RWPE2 (cell line): ENCODE results near the gene OPRL1.

Source experiments
- ATAC-seq: fragments of 200-7000 bp; cut with Tn5 transposase; 3 replicates; pipeline ENCODE4 v1.9.1; 2021; ENCODE audit warnings: low read depth
- DNase-seq: peaks from one replicate; pipeline ENCODE4 v3.0.0-alpha.2; 2020; ENCODE audit warnings: low spot score
- H3K27ac ChIP-seq: fragments of 450-650 bp; 2 replicates; pipeline ENCODE4 v1.5.1; 2017; ENCODE audit warnings: mild to moderate bottlenecking; ENCODE audit not compliant: poor library complexity, severe bottlenecking
- H3K27me3 ChIP-seq: fragments of 250-450 bp; sonication (Bioruptor Pico); 2 replicates; pipeline ENCODE4 v1.5.1; 2021; ENCODE audit warnings: mild to moderate bottlenecking, moderate library complexity; ENCODE audit not compliant: insufficient read depth, poor library complexity, severe bottlenecking
- H3K36me3 ChIP-seq: fragments of 250-450 bp; sonication (Bioruptor Pico); 2 replicates; pipeline ENCODE4 v1.5.1; 2020; ENCODE audit warnings: low read depth, mild to moderate bottlenecking, moderate library complexity
- H3K4me1 ChIP-seq: fragments of 250-450 bp; sonication (Bioruptor Pico); 2 replicates; pipeline ENCODE4 v1.5.1; 2021; ENCODE audit warnings: mild to moderate bottlenecking, moderate library complexity; ENCODE audit not compliant: insufficient read depth, poor library complexity, severe bottlenecking
- H3K4me3 ChIP-seq: fragments of 250-450 bp; sonication (Bioruptor Pico); 2 replicates; pipeline ENCODE4 v1.5.1; 2021; ENCODE audit warnings: mild to moderate bottlenecking, moderate library complexity; ENCODE audit not compliant: severe bottlenecking
- H3K9me3 ChIP-seq: fragments of 250-450 bp; sonication (Bioruptor Pico); 2 replicates; pipeline ENCODE4 v1.5.1; 2021; ENCODE audit warnings: mild to moderate bottlenecking, moderate library complexity; ENCODE audit not compliant: severe bottlenecking
- TF ChIP-seq, protein P1 (sequence below): fragments of 450-650 bp; IDR thresholded peaks from one replicate; pipeline ENCODE4 v1.5.1; 2017; ENCODE audit warnings: mild to moderate bottlenecking, moderate library complexity; ENCODE audit not compliant: poor library complexity, severe bottlenecking

The OPRL1 gene

DNA sequence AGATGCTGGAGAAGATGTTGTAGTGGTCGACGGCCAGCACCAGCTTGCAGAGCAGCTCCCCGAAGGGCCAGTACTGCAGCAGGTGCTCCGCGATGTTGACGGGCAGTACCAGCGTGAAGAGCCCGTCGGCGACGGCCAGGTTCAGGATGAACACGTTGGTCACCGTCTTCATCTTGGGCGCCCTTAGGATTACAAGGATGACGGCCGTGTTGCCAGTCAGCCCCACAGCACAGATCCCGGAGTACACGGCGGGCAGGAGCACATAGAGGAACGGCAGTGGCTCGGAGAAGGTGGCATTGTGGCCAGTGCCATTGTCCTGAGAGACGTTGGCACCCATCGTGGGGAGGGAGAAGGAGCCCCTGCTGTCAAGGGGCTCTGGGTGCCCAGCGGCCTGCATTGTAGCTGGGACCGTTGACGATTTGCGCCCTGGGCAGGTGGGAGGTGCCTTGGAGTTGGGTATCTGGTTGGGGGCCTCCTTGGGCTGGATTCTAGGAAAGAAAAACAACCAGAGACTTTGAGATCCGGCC is 26.6 kb downstream of the OPRL1 start:
- H3K27ac ChIP-seq: no peak overlapping the region
- no peak overlapping the region for H3K4me3 ChIP-seq
- no peaks in the 10 kb centered on the region for H3K36me3 ChIP-seq
- H3K4me1 ChIP-seq: no peaks in the 10 kb centered on the region
- ATAC-seq (no peak), DNase-seq (no peak)
- H3K9me3 ChIP-seq: no peaks in the 10 kb centered on the region
- H3K27me3 ChIP-seq: peaks cover 31% of the 10 kb centered on the region
- TF ChIP-seq, protein P1, sequence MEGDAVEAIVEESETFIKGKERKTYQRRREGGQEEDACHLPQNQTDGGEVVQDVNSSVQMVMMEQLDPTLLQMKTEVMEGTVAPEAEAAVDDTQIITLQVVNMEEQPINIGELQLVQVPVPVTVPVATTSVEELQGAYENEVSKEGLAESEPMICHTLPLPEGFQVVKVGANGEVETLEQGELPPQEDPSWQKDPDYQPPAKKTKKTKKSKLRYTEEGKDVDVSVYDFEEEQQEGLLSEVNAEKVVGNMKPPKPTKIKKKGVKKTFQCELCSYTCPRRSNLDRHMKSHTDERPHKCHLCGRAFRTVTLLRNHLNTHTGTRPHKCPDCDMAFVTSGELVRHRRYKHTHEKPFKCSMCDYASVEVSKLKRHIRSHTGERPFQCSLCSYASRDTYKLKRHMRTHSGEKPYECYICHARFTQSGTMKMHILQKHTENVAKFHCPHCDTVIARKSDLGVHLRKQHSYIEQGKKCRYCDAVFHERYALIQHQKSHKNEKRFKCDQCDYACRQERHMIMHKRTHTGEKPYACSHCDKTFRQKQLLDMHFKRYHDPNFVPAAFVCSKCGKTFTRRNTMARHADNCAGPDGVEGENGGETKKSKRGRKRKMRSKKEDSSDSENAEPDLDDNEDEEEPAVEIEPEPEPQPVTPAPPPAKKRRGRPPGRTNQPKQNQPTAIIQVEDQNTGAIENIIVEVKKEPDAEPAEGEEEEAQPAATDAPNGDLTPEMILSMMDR: no peak

DNA sequence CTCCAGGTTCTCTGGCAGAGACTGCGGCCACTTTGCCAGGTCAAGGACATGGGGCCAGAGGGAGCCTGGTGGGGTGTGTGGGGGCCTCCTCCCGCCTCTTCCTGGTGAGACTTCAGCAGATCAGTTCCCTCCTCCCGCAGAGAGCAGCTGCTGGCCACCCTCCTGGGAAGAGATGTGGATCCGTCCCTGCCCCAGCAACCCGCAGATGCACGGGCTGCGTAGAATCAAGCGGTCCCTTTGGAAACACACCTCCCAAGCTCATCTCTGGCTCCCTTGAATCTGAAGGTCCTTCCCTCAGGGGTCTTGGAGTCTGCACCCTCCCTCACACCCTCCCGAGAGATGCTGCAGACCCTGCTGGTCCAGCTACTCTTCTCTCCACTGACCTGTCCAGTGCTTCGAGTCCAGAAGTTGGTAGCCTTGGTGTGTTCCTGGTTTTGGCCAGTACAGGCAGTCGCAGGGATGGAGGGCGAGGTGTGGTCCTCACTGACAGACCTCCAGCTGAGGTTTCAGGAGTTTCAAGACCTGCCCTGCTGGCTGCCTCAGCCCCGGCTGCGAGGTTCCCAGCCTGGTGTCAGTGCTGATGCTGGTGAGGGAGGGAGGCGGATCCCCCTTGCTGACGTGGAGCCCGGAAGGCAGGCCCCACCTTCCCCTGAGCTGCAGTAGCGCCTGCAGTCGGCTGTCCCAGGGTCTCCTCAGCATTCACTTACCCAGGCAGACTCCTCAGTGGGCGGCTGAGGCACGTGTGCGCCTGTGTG is 27.3 kb downstream of the OPRL1 start, which contains the start of gene NPBWR2:
TSS of gene NPBWR2 (minus strand) at position 585 of the 755 bp plus-strand sequence. CDS start 734 bp downstream, outside the sequence.
- H3K4me3 ChIP-seq: no peak within 1 kb of the TSS
- H3K27ac ChIP-seq: no peak within 1 kb of the TSS
- no peaks in the 10 kb centered on the region for H3K9me3 ChIP-seq
- peak; percentile 82 for DNase-seq
- H3K4me1 ChIP-seq: no peaks in the 10 kb centered on the region
- ATAC-seq: peak; percentile 4; the same call in 1 of the 3 replicates
- H3K27me3 ChIP-seq: peaks cover 24% of the 10 kb centered on the region
- TF ChIP-seq, protein P1: no peak
- no peaks in the 10 kb centered on the region for H3K36me3 ChIP-seq

DNA sequence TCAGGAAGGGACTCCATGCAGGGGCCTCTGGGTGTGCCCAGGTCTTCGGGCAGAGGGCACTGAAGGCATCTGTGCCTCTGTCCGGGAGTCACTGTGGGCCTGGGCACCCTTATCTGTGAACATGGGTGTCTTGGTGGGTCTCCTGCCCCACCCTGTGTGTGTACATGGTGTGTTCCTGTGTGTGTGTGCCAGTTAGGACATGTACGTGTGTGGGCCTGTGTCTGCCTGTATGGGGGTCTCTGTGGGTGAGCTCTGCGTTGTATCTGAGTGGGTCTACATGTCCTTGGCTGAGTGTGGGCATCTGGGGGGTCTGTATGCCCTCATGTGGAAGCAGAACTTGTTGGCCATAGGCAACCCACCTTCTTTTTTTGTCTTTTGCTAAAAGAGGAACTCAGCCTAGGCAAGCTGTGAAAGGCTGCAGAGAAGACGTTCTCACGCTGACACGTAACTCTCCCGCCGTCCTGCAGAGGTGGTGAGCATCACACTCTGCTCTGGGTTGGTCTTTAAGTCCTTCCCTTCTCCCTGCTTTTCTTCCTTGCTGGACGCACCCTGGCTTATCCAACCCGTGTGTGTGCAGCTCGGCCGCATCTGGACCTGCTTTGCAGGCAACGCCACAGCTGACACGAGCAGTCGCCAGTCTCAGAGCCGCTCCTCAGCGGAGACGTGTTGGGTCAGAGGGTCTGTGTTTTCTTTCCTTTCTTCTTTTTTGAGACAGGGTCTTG is 28.0 kb downstream of the OPRL1 start:
- Histone ChIP-seq H3K4me3 (no peak overlapping the region), H3K27ac (no peak overlapping the region), H3K27me3 (peaks cover 17% of the 10 kb centered on the region), H3K9me3 (no peaks in the 10 kb centered on the region), H3K4me1 (no peaks in the 10 kb centered on the region), H3K36me3 (no peaks in the 10 kb centered on the region)
- TF ChIP-seq, protein P1: no peak
- no peak for ATAC-seq
- peak; percentile 83 for DNase-seq

DNA sequence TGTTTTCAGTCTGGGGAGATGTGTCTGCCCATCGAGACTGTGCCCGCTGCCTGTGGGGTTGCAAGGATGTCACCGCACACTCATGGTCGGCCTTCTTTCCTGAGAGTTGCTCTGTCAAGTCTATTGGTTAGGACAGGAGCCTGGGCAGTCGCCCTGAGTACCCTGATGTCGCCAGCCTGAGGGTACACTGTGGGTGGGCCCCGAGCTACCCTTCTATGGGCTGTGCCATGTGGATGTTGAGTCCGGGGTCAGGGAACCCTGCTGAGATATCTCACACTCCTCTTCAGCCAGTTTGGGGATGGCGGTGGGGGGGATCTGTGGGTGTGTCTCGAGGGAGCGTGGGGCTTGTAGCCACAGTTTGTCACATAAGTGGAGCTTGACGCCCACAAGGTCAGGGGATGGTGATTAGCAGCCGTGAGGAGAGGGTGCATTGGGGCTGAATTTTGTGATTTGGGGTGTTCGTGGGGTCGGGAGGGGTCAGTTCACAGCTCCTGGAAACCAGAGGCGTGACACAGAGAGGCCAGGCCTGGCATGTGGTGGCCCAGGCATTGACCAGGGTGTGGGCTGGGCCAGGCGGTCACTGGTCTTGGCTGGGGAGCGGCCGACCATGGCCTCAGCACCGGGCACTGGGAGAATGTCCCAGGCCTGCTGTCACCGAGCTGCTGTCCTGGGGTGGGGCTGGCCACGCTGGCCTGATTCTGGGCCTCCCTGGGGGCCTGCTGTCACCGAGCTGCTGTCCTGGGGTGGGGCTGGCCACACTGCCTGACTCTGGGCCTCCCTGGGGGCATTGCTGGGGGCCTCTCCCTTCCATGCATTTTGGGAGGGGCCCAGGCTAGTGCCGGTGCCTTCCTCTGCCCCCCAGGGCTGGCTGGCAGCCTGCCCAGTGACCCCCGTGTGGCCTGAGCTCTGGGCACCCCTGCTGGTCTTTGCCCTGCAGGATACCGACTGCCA is 29.1 kb downstream of the OPRL1 start:
- no peak overlapping the region for H3K27ac ChIP-seq

More for the DNA sequence above, 29.1 kb downstream of the OPRL1 start:
- Histone ChIP-seq H3K4me3 (no peak overlapping the region), H3K4me1 (no peaks in the 10 kb centered on the region), H3K27me3 (peaks cover 6% of the 10 kb centered on the region), H3K36me3 (no peaks in the 10 kb centered on the region), H3K9me3 (no peaks in the 10 kb centered on the region)
- ATAC-seq (no peak), DNase-seq (peak; percentile 83)
- TF ChIP-seq, protein P1: no peak
